Liver (tissue), 3 donors: ENCODE data around the gene FAM149B1.

Source experiments
- EGR1 ChIP-seq, 2 donors: IDR thresholded peaks; 2 replicates each; pipeline ENCODE4 v1.6.1; 2016 to 2018; ENCODE audit warnings: antibody characterized with exemption in 2 of 2, low read depth in 2 of 2
- FOXA1 ChIP-seq: IDR thresholded peaks from 2 replicates; pipeline ENCODE4 v1.6.1; 2016; ENCODE audit warnings: antibody characterized with exemption
- GABPA ChIP-seq, 2 donors: IDR thresholded peaks in 1 of 2; conservative IDR thresholded peaks in 1 of 2; 2 replicates each; pipeline ENCODE4 v1.6.1; 2016; ENCODE audit warnings: antibody characterized with exemption in 2 of 2, mild to moderate bottlenecking in 1 of 2, moderate library complexity in 1 of 2
- JUND ChIP-seq, 2 donors: IDR thresholded peaks; 2 replicates each; pipeline ENCODE4 v1.6.1; 2016; ENCODE audit warnings: antibody characterized with exemption in 2 of 2
- RAD21 ChIP-seq, 2 donors: IDR thresholded peaks; 2 replicates each; pipeline ENCODE4 v1.6.1; 2016; ENCODE audit warnings: antibody characterized with exemption in 2 of 2, mild to moderate bottlenecking in 2 of 2
- RXRA ChIP-seq, 2 donors: IDR thresholded peaks; 2 replicates each; pipeline ENCODE4 v1.6.1; 2017 to 2018; ENCODE audit warnings: antibody characterized with exemption in 2 of 2, mild to moderate bottlenecking in 1 of 2
- SP1 ChIP-seq: IDR thresholded peaks from 2 replicates; pipeline ENCODE4 v1.6.1; 2018; ENCODE audit warnings: antibody characterized with exemption, mild to moderate bottlenecking
- TAF1 ChIP-seq: conservative IDR thresholded peaks from 2 replicates; pipeline ENCODE4 v1.6.1; 2016; ENCODE audit warnings: antibody characterized with exemption, mild to moderate bottlenecking
- YY1 ChIP-seq: IDR thresholded peaks from 2 replicates; pipeline ENCODE4 v1.6.1; 2016; ENCODE audit warnings: antibody characterized with exemption, mild to moderate bottlenecking
- TF ChIP-seq, protein P1 (sequence below): fragments of 150-350 bp; IDR thresholded peaks from 2 replicates; pipeline ENCODE4 v1.5.1; 2017; ENCODE audit warnings: improper control_type of control experiment, low read depth, low read length; ENCODE audit not compliant: missing input control
- TF ChIP-seq, protein P2 (sequence below): IDR thresholded peaks from 2 replicates; pipeline ENCODE4 v1.6.1; 2016; ENCODE audit warnings: antibody characterized with exemption, mild to moderate bottlenecking
- TF ChIP-seq, protein P3 (sequence below): IDR thresholded peaks from 2 replicates; pipeline ENCODE4 v1.6.1; 2016; ENCODE audit warnings: antibody characterized with exemption
- TF ChIP-seq, protein P4 (sequence below): IDR thresholded peaks from 2 replicates; pipeline ENCODE4 v1.6.1; 2016; ENCODE audit warnings: antibody characterized with exemption
- TF ChIP-seq, protein P5 (sequence below): IDR thresholded peaks from 2 replicates; pipeline ENCODE4 v1.6.1; 2016; ENCODE audit warnings: antibody characterized with exemption
- donor health status: healthy.
- donor health status: healthy.

DNA sequence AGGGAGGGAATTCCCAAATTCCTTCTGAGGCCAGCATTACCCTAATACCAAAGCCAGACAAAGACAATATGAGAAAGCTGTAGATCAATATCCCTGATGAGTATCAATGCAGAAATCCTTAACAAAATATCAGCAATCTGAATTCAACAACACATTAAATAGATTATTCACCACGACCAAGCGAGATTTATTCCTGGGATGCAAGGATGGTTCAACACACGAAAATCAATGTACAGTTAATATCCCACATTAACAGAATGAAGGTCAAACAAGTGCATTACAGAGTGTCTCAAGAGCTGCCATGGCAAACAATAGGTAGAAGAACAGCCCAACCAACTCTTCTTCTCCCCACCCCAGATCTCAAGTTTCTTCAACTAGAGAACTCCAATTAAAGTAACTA lies 6.3 kb upstream of the FAM149B1 start:
- TF ChIP-seq, protein P1, sequence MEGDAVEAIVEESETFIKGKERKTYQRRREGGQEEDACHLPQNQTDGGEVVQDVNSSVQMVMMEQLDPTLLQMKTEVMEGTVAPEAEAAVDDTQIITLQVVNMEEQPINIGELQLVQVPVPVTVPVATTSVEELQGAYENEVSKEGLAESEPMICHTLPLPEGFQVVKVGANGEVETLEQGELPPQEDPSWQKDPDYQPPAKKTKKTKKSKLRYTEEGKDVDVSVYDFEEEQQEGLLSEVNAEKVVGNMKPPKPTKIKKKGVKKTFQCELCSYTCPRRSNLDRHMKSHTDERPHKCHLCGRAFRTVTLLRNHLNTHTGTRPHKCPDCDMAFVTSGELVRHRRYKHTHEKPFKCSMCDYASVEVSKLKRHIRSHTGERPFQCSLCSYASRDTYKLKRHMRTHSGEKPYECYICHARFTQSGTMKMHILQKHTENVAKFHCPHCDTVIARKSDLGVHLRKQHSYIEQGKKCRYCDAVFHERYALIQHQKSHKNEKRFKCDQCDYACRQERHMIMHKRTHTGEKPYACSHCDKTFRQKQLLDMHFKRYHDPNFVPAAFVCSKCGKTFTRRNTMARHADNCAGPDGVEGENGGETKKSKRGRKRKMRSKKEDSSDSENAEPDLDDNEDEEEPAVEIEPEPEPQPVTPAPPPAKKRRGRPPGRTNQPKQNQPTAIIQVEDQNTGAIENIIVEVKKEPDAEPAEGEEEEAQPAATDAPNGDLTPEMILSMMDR, result no peak
- TF ChIP-seq YY1 (no peak), FOXA1 (no peak), SP1 (no peak), EGR1 (IDR thresholded peaks at IDR 0.05; ENCODE audit: low read depth in 2 of 2) (no peak), TAF1 (no peak), RAD21 (IDR thresholded peaks at IDR 0.05) (no peak), GABPA (IDR thresholded peaks at IDR 0.05 in 1 of 2, conservative IDR thresholded peaks at IDR 0.05 in 1 of 2) (no peak), RXRA (IDR thresholded peaks at IDR 0.05) (no peak), JUND (IDR thresholded peaks at IDR 0.05) (no peak)
- TF ChIP-seq, protein P2, sequence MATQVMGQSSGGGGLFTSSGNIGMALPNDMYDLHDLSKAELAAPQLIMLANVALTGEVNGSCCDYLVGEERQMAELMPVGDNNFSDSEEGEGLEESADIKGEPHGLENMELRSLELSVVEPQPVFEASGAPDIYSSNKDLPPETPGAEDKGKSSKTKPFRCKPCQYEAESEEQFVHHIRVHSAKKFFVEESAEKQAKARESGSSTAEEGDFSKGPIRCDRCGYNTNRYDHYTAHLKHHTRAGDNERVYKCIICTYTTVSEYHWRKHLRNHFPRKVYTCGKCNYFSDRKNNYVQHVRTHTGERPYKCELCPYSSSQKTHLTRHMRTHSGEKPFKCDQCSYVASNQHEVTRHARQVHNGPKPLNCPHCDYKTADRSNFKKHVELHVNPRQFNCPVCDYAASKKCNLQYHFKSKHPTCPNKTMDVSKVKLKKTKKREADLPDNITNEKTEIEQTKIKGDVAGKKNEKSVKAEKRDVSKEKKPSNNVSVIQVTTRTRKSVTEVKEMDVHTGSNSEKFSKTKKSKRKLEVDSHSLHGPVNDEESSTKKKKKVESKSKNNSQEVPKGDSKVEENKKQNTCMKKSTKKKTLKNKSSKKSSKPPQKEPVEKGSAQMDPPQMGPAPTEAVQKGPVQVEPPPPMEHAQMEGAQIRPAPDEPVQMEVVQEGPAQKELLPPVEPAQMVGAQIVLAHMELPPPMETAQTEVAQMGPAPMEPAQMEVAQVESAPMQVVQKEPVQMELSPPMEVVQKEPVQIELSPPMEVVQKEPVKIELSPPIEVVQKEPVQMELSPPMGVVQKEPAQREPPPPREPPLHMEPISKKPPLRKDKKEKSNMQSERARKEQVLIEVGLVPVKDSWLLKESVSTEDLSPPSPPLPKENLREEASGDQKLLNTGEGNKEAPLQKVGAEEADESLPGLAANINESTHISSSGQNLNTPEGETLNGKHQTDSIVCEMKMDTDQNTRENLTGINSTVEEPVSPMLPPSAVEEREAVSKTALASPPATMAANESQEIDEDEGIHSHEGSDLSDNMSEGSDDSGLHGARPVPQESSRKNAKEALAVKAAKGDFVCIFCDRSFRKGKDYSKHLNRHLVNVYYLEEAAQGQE, result no peak
- TF ChIP-seq, protein P3, sequence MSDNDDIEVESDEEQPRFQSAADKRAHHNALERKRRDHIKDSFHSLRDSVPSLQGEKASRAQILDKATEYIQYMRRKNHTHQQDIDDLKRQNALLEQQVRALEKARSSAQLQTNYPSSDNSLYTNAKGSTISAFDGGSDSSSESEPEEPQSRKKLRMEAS, result no peak
- TF ChIP-seq, protein P4, sequence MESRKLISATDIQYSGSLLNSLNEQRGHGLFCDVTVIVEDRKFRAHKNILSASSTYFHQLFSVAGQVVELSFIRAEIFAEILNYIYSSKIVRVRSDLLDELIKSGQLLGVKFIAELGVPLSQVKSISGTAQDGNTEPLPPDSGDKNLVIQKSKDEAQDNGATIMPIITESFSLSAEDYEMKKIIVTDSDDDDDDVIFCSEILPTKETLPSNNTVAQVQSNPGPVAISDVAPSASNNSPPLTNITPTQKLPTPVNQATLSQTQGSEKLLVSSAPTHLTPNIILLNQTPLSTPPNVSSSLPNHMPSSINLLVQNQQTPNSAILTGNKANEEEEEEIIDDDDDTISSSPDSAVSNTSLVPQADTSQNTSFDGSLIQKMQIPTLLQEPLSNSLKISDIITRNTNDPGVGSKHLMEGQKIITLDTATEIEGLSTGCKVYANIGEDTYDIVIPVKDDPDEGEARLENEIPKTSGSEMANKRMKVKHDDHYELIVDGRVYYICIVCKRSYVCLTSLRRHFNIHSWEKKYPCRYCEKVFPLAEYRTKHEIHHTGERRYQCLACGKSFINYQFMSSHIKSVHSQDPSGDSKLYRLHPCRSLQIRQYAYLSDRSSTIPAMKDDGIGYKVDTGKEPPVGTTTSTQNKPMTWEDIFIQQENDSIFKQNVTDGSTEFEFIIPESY, result no peak
- TF ChIP-seq, protein P5, sequence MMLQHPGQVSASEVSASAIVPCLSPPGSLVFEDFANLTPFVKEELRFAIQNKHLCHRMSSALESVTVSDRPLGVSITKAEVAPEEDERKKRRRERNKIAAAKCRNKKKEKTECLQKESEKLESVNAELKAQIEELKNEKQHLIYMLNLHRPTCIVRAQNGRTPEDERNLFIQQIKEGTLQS, result no peak
